ENCODE data around the gene ALKAL2. TPM values are rescaled to one million over a fixed set of nuclear protein-coding genes. Genes with fewer than 3 reads are reported as not detected.

The ALKAL2 gene
- total and polyA plus RNA-seq, 2 donors (not counting 3 experiments of a cell fraction or from before 2014, with no cell fraction given) = not detected

DNA sequence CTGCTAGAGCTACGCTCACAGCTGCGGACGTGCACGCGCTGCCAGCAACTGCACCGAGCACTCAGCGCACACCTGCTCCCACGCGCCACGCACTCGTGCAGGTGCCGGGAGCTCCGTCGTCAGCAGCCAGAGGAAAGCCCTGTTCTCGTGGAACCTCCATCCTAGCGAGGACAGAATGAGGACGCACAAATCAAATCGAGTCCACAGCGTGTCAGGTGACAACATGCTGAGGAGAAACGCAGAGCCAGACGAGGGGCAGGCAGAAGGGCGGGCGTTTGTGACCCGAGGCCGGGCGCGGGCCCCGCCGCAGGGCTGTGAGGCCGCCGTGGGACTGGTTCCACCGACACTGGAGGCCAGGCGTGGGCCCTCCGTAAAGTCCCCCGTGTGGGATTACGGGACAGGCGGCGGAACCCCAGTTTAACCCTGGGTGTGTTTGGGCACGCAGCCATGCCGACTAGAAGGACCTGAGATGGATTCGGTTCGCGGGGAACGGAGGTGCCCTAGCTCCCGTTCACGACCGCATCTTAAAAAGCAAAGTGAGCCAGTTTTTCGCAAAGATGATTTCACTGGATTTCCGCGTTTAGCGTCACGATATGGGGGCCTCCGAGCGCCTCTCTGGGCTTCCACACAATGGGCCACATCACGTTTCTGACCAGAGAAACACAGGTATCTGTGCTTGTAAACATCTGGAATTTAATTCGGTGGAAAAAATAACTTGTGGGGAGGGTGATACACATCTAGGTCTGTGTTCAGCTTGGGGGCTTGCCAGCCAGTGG is 26.9 kb upstream of the ALKAL2 start:
- no peak overlapping the region for H3K4me3 ChIP-seq (replicated peaks in 1 of 3; ENCODE audit: insufficient read depth in 1 of 3, low read depth in 1 of 3, low read length in 3 of 3)
- BruUV-seq (replicated peaks) = no TSS peak
- no peak overlapping the region for H3K27ac ChIP-seq (ENCODE audit: insufficient read depth, low read depth, low read length)
- H3K9me1 ChIP-seq (replicated peaks; ENCODE audit: control insufficient read depth, extremely low read depth, insufficient read depth, low read length) = no peaks in the 10 kb centered on the region
- H4K20me1 ChIP-seq (replicated peaks; ENCODE audit: control insufficient read depth, extremely low read depth, insufficient read depth, low read length) = no peaks in the 10 kb centered on the region
- no peaks in the 10 kb centered on the region for H3K4me1 ChIP-seq (ENCODE audit: control insufficient read depth, extremely low read depth, insufficient read depth, low read length)
- ChIA-PET CTCF (no interaction called here), POLR2A (no interaction called here)
- peaks cover 2% of the 10 kb centered on the region for H3K9me3 ChIP-seq (replicated peaks; ENCODE audit: control insufficient read depth, insufficient read depth, low read length)
- no peak overlapping the region for H3K9ac ChIP-seq (replicated peaks; ENCODE audit: extremely low read depth, insufficient read depth, low read length)
- dilution Hi-C loops (cut with MboI; ENCODE audit: extremely low pct_ligation_motif_present, low sequenced_read_pairs) (no loop called here), intact Hi-C loops (cut with micrococcal nuclease) (no loop called here)
- TF ChIP-seq JUN (IDR thresholded peaks at IDR 0.05; ENCODE audit: borderline replicate concordance, insufficient read depth, insufficient read length, low read depth) = no peak
- TF ChIP-seq EZH2 (IDR thresholded peaks at IDR 0.05; ENCODE audit: borderline replicate concordance, low read depth, low read length, severe bottlenecking) = no peak
- TF ChIP-seq GATA2 (IDR thresholded peaks at IDR 0.05; ENCODE audit: insufficient read depth, insufficient read length, low read depth, low read length) = no peak
- no peak for TF ChIP-seq POLR2AphosphoS5 (IDR thresholded peaks at IDR 0.05; ENCODE audit: insufficient read depth, low read depth, low read length)
- TF ChIP-seq MYC (IDR thresholded peaks at IDR 0.05; ENCODE audit: low read depth, low read length) = no peak
- H3K27me3 ChIP-seq (ENCODE audit: control insufficient read depth in 2 of 2, insufficient read depth in 2 of 2, low read length in 2 of 2) = no peaks in the 10 kb centered on the region
- FAIRE-seq (no peak), DNase-seq (ENCODE audit: low read depth, low spot score) (no peak)
- H2AFZ ChIP-seq (ENCODE audit: low read depth, low read length) = no peak overlapping the region
- H3K36me3 ChIP-seq (ENCODE audit: control insufficient read depth in 2 of 2, extremely low read depth in 1 of 2, insufficient read depth in 2 of 2, low read length in 2 of 2) = no peaks in the 10 kb centered on the region
- no peaks in the 10 kb centered on the region for H3K79me2 ChIP-seq (ENCODE audit: control insufficient read depth, insufficient read depth, low read length)
- no peak overlapping the region for H3K4me2 ChIP-seq (ENCODE audit: insufficient read depth, low read length)

DNA sequence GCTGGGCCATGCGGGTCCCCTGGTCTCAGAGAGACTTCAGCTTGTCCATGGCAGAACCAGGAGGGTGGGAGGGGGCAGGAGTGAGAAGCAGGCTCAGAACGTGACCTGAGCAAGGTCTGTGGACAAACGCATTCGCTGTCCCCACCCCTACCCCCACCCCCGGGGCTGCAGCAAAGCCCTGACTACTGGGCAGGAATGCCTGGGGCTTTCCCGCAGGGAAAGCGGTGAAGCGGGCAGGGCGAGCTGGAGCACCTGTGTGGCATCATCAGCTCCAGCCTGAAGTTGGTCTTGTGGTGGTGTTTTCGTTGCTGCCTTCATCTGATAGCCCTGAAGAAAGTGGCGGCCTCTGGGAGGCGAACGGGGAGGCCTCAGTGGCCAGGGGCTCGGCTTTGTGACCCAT is 26.1 kb upstream of the ALKAL2 start:
- H3K4me2 ChIP-seq (ENCODE audit: insufficient read depth, low read length) = no peak overlapping the region
- no peaks in the 10 kb centered on the region for H3K79me2 ChIP-seq (ENCODE audit: control insufficient read depth, insufficient read depth, low read length)
- dilution Hi-C loops (cut with MboI; ENCODE audit: extremely low pct_ligation_motif_present, low sequenced_read_pairs) (no loop called here), intact Hi-C loops (cut with micrococcal nuclease) (no loop called here)
- no peak for DNase-seq (ENCODE audit: low read depth, low spot score)
- H3K36me3 ChIP-seq (ENCODE audit: control insufficient read depth in 2 of 2, extremely low read depth in 1 of 2, insufficient read depth in 2 of 2, low read length in 2 of 2) = no peaks in the 10 kb centered on the region
- no peaks in the 10 kb centered on the region for H4K20me1 ChIP-seq (replicated peaks; ENCODE audit: control insufficient read depth, extremely low read depth, insufficient read depth, low read length)
- H2AFZ ChIP-seq (ENCODE audit: low read depth, low read length) = no peak overlapping the region
- no peak overlapping the region for H3K27ac ChIP-seq (ENCODE audit: insufficient read depth, low read depth, low read length)
- BruUV-seq (replicated peaks) = no TSS peak
- H3K9me3 ChIP-seq (replicated peaks; ENCODE audit: control insufficient read depth, insufficient read depth, low read length) = peaks cover 2% of the 10 kb centered on the region
- H3K9ac ChIP-seq (replicated peaks; ENCODE audit: extremely low read depth, insufficient read depth, low read length) = no peak overlapping the region
- no peaks in the 10 kb centered on the region for H3K27me3 ChIP-seq (ENCODE audit: control insufficient read depth in 2 of 2, insufficient read depth in 2 of 2, low read length in 2 of 2)
- FAIRE-seq = no peak
- H3K4me1 ChIP-seq (ENCODE audit: control insufficient read depth, extremely low read depth, insufficient read depth, low read length) = no peaks in the 10 kb centered on the region
- ChIA-PET POLR2A (no interaction called here), CTCF (no interaction called here)
- no peaks in the 10 kb centered on the region for H3K9me1 ChIP-seq (replicated peaks; ENCODE audit: control insufficient read depth, extremely low read depth, insufficient read depth, low read length)
- no peak for TF ChIP-seq POLR2AphosphoS5 (IDR thresholded peaks at IDR 0.05; ENCODE audit: insufficient read depth, low read depth, low read length)
- no peak for TF ChIP-seq POLR2A (IDR thresholded peaks at IDR 0.05; ENCODE audit: low read depth, low read length)
- TF ChIP-seq EZH2 (IDR thresholded peaks at IDR 0.05; ENCODE audit: borderline replicate concordance, low read depth, low read length, severe bottlenecking) = no peak
- no peak for TF ChIP-seq MYC (IDR thresholded peaks at IDR 0.05; ENCODE audit: low read depth, low read length)
- no peak for TF ChIP-seq JUN (IDR thresholded peaks at IDR 0.05; ENCODE audit: borderline replicate concordance, insufficient read depth, insufficient read length, low read depth)
- TF ChIP-seq, protein P1, sequence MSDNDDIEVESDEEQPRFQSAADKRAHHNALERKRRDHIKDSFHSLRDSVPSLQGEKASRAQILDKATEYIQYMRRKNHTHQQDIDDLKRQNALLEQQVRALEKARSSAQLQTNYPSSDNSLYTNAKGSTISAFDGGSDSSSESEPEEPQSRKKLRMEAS (IDR thresholded peaks at IDR 0.05; ENCODE audit: insufficient read depth, insufficient read length) = no peak
- TF ChIP-seq GATA2 (IDR thresholded peaks at IDR 0.05; ENCODE audit: insufficient read depth, insufficient read length, low read depth, low read length) = no peak
- TF ChIP-seq FOS (IDR thresholded peaks at IDR 0.05; ENCODE audit: borderline replicate concordance, insufficient read depth, low read length) = no peak
- no peak overlapping the region for H3K4me3 ChIP-seq (replicated peaks in 1 of 3; ENCODE audit: insufficient read depth in 1 of 3, low read depth in 1 of 3, low read length in 3 of 3)
